DOHH2 (cell line): ENCODE data around the gene TGFBRAP1.

Source experiments
- CTCF ChIP-seq: fragments of 200-600 bp; sonication (generic); IDR thresholded peaks from one replicate; pipeline ENCODE4 v1.5.1; 2014; ENCODE audit warnings: antibody characterized with exemption, mild to moderate bottlenecking, low read depth, low read length; ENCODE audit not compliant: poor library complexity, severe bottlenecking
- EZH2phosphoT487 ChIP-seq: fragments of 200-600 bp; sonication (generic); IDR thresholded peaks from 2 replicates; pipeline ENCODE4 v1.6.1; 2017; ENCODE audit warnings: borderline replicate concordance, mild to moderate bottlenecking, antibody characterized with exemption, low read length, moderate library complexity, mixed read lengths

- TF ChIP-seq CTCF (peak; percentile 78), EZH2phosphoT487 (no peak)
Observed at GRCh38 chr2:105235388-105236059, 94.0 kb downstream of the TGFBRAP1 start.
